H1 (cell line): ENCODE measurements around the gene KRTAP4-7. TPM values are rescaled to one million over a fixed set of nuclear protein-coding genes. Genes with fewer than 3 reads are reported as not detected.

Source experiments
- polyA plus RNA-seq, 7 experiments: library from polyadenylated mRNA; depleted of rRNA in 3 of 7; stranded (reverse) in 5 of 7; unstranded in 2 of 7; fragments of >200 nt in 5 of 7; fragments of 200-250 nt in 2 of 7; gene quantifications; 1 replicate in 5 of 7; 2 replicates in 1 of 7; 4 replicates in 1 of 7; pipeline versions ENCODE4 v1.2.1 to v1.2.3, GENCODE V29; 2011 to 2013; ENCODE audit warnings: missing spikeins in 2 of 7, mixed read lengths in 2 of 7
- total RNA-seq: library from RNA; stranded (reverse); fragmentation: NEBNext Ultra II Directional; extraction: Animal tissue kit (Norgen Biotek cat#: 25700); gene quantifications from 2 replicates; pipeline ENCODE4 v1.2.1, GENCODE V29; 2021
- TF ChIP-seq, protein P1 (sequence below): IDR thresholded peaks from 2 replicates; pipeline ENCODE4 v1.6.1; 2011; ENCODE audit warnings: low read depth, mild to moderate bottlenecking, low read length; ENCODE audit not compliant: insufficient read depth

The KRTAP4-7 gene
- total and polyA plus RNA-seq, 2 of the 8 experiments (the other 6 are each of a cell fraction or from before 2014, with no cell fraction given) = not detected

DNA sequence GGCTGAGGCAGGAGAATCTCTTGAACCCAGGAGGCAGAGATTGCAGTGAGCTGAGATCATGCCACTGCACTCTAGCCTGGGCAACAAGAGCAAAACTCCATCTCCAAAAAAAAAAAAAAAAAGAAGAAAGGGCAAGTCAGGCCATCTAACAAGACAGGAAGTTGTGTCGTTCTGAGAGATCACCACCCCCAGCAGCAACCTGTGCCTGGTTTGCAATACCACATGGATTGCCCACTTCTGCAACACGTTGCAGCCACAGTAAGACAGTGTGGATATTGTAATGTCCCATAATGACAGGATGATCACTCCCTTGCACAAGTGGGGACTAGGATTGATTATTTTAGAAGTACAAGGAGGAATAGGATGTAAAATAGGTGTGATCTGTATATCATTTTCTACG is 14.9 kb upstream of the KRTAP4-7 start (continued):
- TF ChIP-seq, protein P1, sequence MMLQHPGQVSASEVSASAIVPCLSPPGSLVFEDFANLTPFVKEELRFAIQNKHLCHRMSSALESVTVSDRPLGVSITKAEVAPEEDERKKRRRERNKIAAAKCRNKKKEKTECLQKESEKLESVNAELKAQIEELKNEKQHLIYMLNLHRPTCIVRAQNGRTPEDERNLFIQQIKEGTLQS = no peak
